DND-41 (cell line): Measurements from ENCODE around the gene AFF3.

Source experiments
- ATAC-seq: fragments of 200-7000 bp; cut with Tn5 transposase; 3 replicates; pipeline ENCODE4 v1.9.1; 2021; ENCODE audit warnings: low read depth; ENCODE audit not compliant: insufficient read depth
- DNase-seq: peaks from one replicate; pipeline ENCODE4 v3.0.0-alpha.2; 2020
- H2AFZ ChIP-seq: 2 replicates; pipeline ENCODE4 v1.6.0; 2012; ENCODE audit warnings: low read depth, low read length
- H3K27ac ChIP-seq: 2 replicates; pipeline ENCODE4 v1.5.1; 2012; ENCODE audit warnings: low read length, inconsistent platforms
- H3K27me3 ChIP-seq: fragments of 200-600 bp; sonication (generic); 2 replicates; pipeline ENCODE4 v1.6.0; 2012; ENCODE audit warnings: low read length, mild to moderate bottlenecking, inconsistent platforms; ENCODE audit not compliant: insufficient read depth, poor library complexity
- H3K36me3 ChIP-seq: 2 replicates; pipeline ENCODE4 v1.5.1; 2012; ENCODE audit warnings: low read length, inconsistent platforms; ENCODE audit not compliant: insufficient read depth
- H3K4me1 ChIP-seq: 2 replicates; pipeline ENCODE4 v1.5.1; 2012; ENCODE audit warnings: mild to moderate bottlenecking, low read length; ENCODE audit not compliant: insufficient read depth
- H3K4me2 ChIP-seq: 2 replicates; pipeline ENCODE4 v1.6.0; 2012; ENCODE audit warnings: mild to moderate bottlenecking, moderate library complexity, low read length, inconsistent platforms; ENCODE audit not compliant: insufficient read depth
- H3K4me3 ChIP-seq, 2 experiments: fragments of 200-600 bp in 1 of 2; shearing (Covaris generic) in 1 of 2; 2 replicates each; pipeline ENCODE4 v1.5.1; 2012 to 2016; ENCODE audit warnings: inconsistent platforms in 2 of 2, low read length in 2 of 2, mild to moderate bottlenecking in 2 of 2, low read depth in 1 of 2, moderate library complexity in 1 of 2
- H3K79me2 ChIP-seq: 2 replicates; pipeline ENCODE4 v1.6.0; 2012; ENCODE audit warnings: low read length, inconsistent platforms; ENCODE audit not compliant: insufficient read depth
- H3K9ac ChIP-seq: 2 replicates; pipeline ENCODE4 v1.6.0; 2012; ENCODE audit warnings: low read depth, mild to moderate bottlenecking, inconsistent platforms, low read length, moderate library complexity
- H3K9me3 ChIP-seq: 2 replicates; pipeline ENCODE4 v1.5.1; 2012; ENCODE audit warnings: low read length, moderate library complexity, mild to moderate bottlenecking, inconsistent platforms; ENCODE audit not compliant: insufficient read depth, severe bottlenecking
- H4K20me1 ChIP-seq: 2 replicates; pipeline ENCODE4 v1.6.0; 2012; ENCODE audit warnings: low read length; ENCODE audit not compliant: insufficient read depth
- CTCF ChIP-seq: IDR thresholded peaks from 2 replicates; pipeline ENCODE4 v1.5.1; 2012; ENCODE audit warnings: borderline replicate concordance, low read length, moderate library complexity, mild to moderate bottlenecking; ENCODE audit not compliant: poor library complexity, severe bottlenecking; ENCODE audit errors: extremely low read depth
- EZH2 ChIP-seq: IDR thresholded peaks from 3 replicates; pipeline ENCODE4 v1.6.1; 2012; ENCODE audit warnings: borderline replicate concordance, low read depth, mild to moderate bottlenecking, moderate library complexity, low read length, inconsistent platforms; ENCODE audit not compliant: severe bottlenecking

Gene AFF3

DNA sequence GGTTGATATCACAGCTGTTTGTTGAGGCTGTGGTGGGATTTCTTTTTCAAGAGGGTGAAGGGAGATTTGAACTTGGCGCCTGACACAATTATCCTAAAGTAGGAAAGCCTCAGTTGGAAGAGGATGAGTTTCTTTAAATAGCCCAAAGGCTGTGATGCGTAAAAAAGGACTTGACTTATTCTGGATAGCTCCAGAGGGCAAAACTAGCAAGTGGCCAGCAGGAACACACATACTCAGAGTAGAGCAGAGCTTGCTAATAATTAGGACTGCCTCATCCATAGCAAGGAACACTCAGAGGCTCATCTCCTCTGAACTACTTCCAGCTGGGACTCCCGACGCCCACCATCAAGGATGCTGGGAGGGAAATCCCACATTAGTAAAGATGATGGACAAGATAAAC lies 74.0 kb downstream of the AFF3 start:
- TF ChIP-seq EZH2 (no peak), CTCF (no peak)
- DNase-seq, result no peak
- no peak overlapping the region for H3K9ac ChIP-seq
- no peaks in the 10 kb centered on the region for H3K27me3 ChIP-seq
- H3K27ac ChIP-seq, result peak overlapping the region; percentile 6
- no peak overlapping the region for H3K4me2 ChIP-seq
- H3K79me2 ChIP-seq, result 0 out of 2 replicates have a peak, but pooled peaks cover 3% of the 10 kb centered on the region
- ATAC-seq, result no peak
- H2AFZ ChIP-seq, result no peak overlapping the region
- no peaks in the 10 kb centered on the region for H4K20me1 ChIP-seq
- no peaks in the 10 kb centered on the region for H3K9me3 ChIP-seq
- H3K4me3 ChIP-seq, result no peak overlapping the region
- peaks cover 9% of the 10 kb centered on the region; the same call in 1 of the 2 replicates for H3K36me3 ChIP-seq
- peaks cover 93% of the 10 kb centered on the region for H3K4me1 ChIP-seq

- Histone ChIP-seq H3K9me3 (no peaks in the 10 kb centered on the region), H3K79me2 (0 out of 2 replicates have a peak, but pooled peaks cover 3% of the 10 kb centered on the region), H4K20me1 (no peaks in the 10 kb centered on the region), H3K4me2 (no peak overlapping the region), H3K27ac (no peak overlapping the region; the same call in 1 of the 2 replicates), H3K9ac (no peak overlapping the region), H3K27me3 (no peaks in the 10 kb centered on the region), H3K36me3 (peaks cover 4% of the 10 kb centered on the region; the same call in 1 of the 2 replicates), H3K4me1 (peaks cover 87% of the 10 kb centered on the region), H2AFZ (no peak overlapping the region), H3K4me3 (no peak overlapping the region)
- no peak for TF ChIP-seq EZH2
- TF ChIP-seq CTCF, result no peak
- ATAC-seq (no peak), DNase-seq (no peak)
Observed at GRCh38 chr2:100067784-100068183, 74.6 kb downstream of the AFF3 start.

GRCh38 chr2:100066856-100067255 lies 75.5 kb downstream of the AFF3 start:
- no peak overlapping the region for H3K27ac ChIP-seq
- no peaks in the 10 kb centered on the region for H4K20me1 ChIP-seq
- no peak overlapping the region for H3K4me2 ChIP-seq
- H3K36me3 ChIP-seq, result peaks cover 10% of the 10 kb centered on the region; the same call in 1 of the 2 replicates
- no peaks in the 10 kb centered on the region for H3K27me3 ChIP-seq
- peaks cover 81% of the 10 kb centered on the region for H3K4me1 ChIP-seq
- H3K9me3 ChIP-seq, result no peaks in the 10 kb centered on the region
- no peak overlapping the region for H3K4me3 ChIP-seq
- no peak for ATAC-seq
- no peak for TF ChIP-seq CTCF
- TF ChIP-seq EZH2, result no peak
- no peak overlapping the region for H3K9ac ChIP-seq
- H3K79me2 ChIP-seq, result 0 out of 2 replicates have a peak, but pooled peaks cover 3% of the 10 kb centered on the region
- H2AFZ ChIP-seq, result no peak overlapping the region
- DNase-seq, result no peak
